ENCODE results near the gene GLP2R.

DNA sequence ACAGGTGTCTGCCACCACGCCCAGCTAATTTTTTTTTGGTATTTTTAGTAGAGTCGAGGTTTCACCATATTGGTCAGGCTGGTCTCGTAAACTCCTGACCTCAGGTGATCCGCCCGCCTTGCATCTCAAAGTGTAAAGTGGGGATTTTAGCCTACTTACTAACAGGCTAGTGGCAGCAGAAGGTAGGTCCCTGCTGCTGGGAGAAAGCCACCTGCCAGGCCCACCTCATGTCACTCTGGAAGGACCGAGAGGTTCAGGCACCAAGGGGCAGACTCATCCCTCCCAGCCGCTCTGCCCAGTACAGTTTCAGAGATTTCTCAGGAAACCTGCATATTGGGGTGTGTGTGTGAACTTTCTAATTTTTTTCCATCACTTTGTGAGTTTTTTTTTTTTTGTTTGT lies 81.4 kb downstream of the GLP2R start:
- TF ChIP-seq CTCF (conservative IDR thresholded peaks at IDR 0.05; ENCODE audit: low read length): no peak
- TF ChIP-seq EZH2phosphoT487 (IDR thresholded peaks at IDR 0.05; ENCODE audit: borderline replicate concordance, low read depth, low read length): no peak
